B cell (primary cell): Measurements from ENCODE around the gene TMA7.

Source experiments
- EZH2 ChIP-seq: IDR thresholded peaks from 2 replicates; pipeline ENCODE4 v1.6.1; 2012; ENCODE audit warnings: borderline replicate concordance, low read depth, mild to moderate bottlenecking, moderate library complexity, low read length; ENCODE audit not compliant: insufficient read depth, poor library complexity, severe bottlenecking
- TF ChIP-seq, protein P1 (sequence below): fragments of 200-600 bp; IDR thresholded peaks from one replicate; pipeline ENCODE4 v1.8.0; 2022; ENCODE audit warnings: antibody characterized with exemption, mild to moderate bottlenecking

DNA sequence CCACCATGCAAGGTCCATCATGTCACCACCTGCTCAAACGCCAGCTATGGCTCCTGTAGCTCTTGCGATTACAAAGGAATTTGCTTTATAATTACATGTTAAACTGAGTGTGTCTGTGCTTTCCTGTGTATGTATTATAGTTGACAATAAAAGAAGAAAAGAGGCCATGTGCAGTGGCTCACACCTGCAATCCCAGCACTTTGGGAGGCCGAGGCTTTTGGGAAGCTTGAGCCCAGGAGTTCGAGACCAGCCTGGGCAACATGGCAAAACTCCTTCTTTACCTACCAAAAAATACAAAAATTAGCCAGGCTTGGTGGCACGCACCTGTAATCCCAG lies 33.5 kb downstream of the TMA7 start:
- TF ChIP-seq, protein P1, sequence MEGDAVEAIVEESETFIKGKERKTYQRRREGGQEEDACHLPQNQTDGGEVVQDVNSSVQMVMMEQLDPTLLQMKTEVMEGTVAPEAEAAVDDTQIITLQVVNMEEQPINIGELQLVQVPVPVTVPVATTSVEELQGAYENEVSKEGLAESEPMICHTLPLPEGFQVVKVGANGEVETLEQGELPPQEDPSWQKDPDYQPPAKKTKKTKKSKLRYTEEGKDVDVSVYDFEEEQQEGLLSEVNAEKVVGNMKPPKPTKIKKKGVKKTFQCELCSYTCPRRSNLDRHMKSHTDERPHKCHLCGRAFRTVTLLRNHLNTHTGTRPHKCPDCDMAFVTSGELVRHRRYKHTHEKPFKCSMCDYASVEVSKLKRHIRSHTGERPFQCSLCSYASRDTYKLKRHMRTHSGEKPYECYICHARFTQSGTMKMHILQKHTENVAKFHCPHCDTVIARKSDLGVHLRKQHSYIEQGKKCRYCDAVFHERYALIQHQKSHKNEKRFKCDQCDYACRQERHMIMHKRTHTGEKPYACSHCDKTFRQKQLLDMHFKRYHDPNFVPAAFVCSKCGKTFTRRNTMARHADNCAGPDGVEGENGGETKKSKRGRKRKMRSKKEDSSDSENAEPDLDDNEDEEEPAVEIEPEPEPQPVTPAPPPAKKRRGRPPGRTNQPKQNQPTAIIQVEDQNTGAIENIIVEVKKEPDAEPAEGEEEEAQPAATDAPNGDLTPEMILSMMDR: no peak
- TF ChIP-seq EZH2: no peak
